Upper lobe of left lung (tissue), 6 donors: ENCODE data around the gene LBHD1. TPM values are rescaled to one million over a fixed set of nuclear protein-coding genes. Genes with fewer than 3 reads are reported as not detected.
"Not testable (repeated sequence)": the region's sequence is repeated elsewhere in the genome, so short reads cannot be mapped to it uniquely, and the experiment has no call there.

Experiments
- ATAC-seq, 2 donors: fragments of 200-7000 bp; cut with Tn5 transposase; one replicate each; pipeline ENCODE4 v1.9.1; 2022; ENCODE audit warnings: mild to moderate bottlenecking in 2 of 2, moderate library complexity in 2 of 2; ENCODE audit not compliant: low FRiP score in 2 of 2
- DNase-seq, 2 donors: peaks; one replicate each; pipeline ENCODE4 v3.0.0-alpha.2; 2019 to 2020
- H3K27ac ChIP-seq, 4 donors: fragments of 200-600 bp; sonication (generic); one replicate each; pipeline ENCODE4 v1.5.1; 2016 to 2019
- H3K27me3 ChIP-seq, 4 donors: fragments of 200-600 bp; sonication (generic); one replicate each; pipeline ENCODE4 v1.5.1; 2017 to 2019
- H3K36me3 ChIP-seq, 4 donors: fragments of 200-600 bp; sonication (generic); one replicate each; pipeline ENCODE4 v1.5.1; 2016 to 2019
- H3K4me1 ChIP-seq, 4 donors: fragments of 200-600 bp; sonication (generic); one replicate each; pipeline ENCODE4 v1.5.1; 2018 to 2019
- H3K4me3 ChIP-seq, 4 donors: fragments of 200-600 bp; sonication (generic); one replicate each; pipeline ENCODE4 v1.5.1; 2017 to 2019; ENCODE audit warnings: mild to moderate bottlenecking in 2 of 4, moderate library complexity in 1 of 4
- H3K9me3 ChIP-seq, 4 donors: fragments of 200-600 bp; sonication (generic); one replicate each; pipeline ENCODE4 v1.5.1; 2018 to 2019
- EP300 ChIP-seq, 4 donors: sonication (generic); formaldehyde crosslinking; IDR thresholded peaks; one replicate each; pipeline ENCODE4 v1.5.1; 2017; ENCODE audit warnings: antibody characterized with exemption in 4 of 4, control low read depth in 2 of 4
- POLR2A ChIP-seq, 4 donors: fragments of 450-650 bp; IDR thresholded peaks; one replicate each; pipeline ENCODE4 v1.5.1; 2016 to 2017; ENCODE audit warnings: antibody characterized with exemption in 4 of 4, mild to moderate bottlenecking in 2 of 4
- POLR2AphosphoS5 ChIP-seq, 2 donors: sonication (generic); formaldehyde crosslinking; IDR thresholded peaks; one replicate each; pipeline ENCODE4 v1.5.1; 2017; ENCODE audit warnings: antibody characterized with exemption in 2 of 2
- WGBS, 2 donors: methylation state at CpG; one replicate each; pipeline ENCODE4 v1.1.5; 2017 to 2018; 5-methylcytosine and 5-hydroxymethylcytosine counted together
- total RNA-seq, 6 donors: library from RNA; depleted of rRNA in 4 of 6; stranded (reverse); fragments of >200 nt in 4 of 6; gene quantifications; one replicate each; pipeline versions ENCODE4 v1.1.0 to v1.2.1, GENCODE V29; 2016 to 2021
- TF ChIP-seq, protein P1 (sequence below), 6 experiments: fragments of 450-650 bp in 4 of 6; fragments of 200-600 bp in 2 of 6; sonication (generic) in 2 of 6; IDR thresholded peaks; one replicate each; pipeline ENCODE4 v1.5.1; 2016 to 2019; ENCODE audit warnings: antibody characterized with exemption in 6 of 6
- donor health status: DM: no; HTN: no; CAD: no; lungs with moderate emphysema.
- donor health status: DM: no; HTN: yes; CAD: no; lungs with severe emphysema.

Gene LBHD1
- total RNA-seq, 6 donors from 2014 or later, result 3.6 to 19.9 (median 6.8) TPM

DNA sequence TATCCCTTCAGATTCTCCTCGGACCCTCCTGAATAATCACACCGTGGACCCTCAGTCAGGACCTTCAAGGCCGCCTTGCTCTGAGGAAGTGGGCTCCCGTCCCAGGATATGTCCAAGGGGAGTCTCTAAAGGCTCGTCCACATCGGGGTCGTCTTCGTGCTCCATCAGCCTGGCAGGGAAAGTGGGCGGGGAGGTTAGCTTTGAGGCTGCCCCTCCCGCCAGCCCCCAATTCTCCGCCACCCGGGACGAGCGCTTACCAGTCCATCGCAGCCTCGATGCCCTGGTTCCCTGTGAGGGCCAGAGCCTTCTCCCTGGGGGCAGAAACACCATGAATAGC is 6.3 kb upstream of the LBHD1 start:
- peaks cover 16 to 44% (median 24%) of the 10 kb centered on the region in 4 donors for H3K4me1 ChIP-seq
- TF ChIP-seq EP300 (IDR thresholded peaks at IDR 0.05) (no peak), POLR2AphosphoS5 (IDR thresholded peaks at IDR 0.05) (no peak), POLR2A (IDR thresholded peaks at IDR 0.05) (no peak)
- TF ChIP-seq, protein P1, sequence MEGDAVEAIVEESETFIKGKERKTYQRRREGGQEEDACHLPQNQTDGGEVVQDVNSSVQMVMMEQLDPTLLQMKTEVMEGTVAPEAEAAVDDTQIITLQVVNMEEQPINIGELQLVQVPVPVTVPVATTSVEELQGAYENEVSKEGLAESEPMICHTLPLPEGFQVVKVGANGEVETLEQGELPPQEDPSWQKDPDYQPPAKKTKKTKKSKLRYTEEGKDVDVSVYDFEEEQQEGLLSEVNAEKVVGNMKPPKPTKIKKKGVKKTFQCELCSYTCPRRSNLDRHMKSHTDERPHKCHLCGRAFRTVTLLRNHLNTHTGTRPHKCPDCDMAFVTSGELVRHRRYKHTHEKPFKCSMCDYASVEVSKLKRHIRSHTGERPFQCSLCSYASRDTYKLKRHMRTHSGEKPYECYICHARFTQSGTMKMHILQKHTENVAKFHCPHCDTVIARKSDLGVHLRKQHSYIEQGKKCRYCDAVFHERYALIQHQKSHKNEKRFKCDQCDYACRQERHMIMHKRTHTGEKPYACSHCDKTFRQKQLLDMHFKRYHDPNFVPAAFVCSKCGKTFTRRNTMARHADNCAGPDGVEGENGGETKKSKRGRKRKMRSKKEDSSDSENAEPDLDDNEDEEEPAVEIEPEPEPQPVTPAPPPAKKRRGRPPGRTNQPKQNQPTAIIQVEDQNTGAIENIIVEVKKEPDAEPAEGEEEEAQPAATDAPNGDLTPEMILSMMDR (IDR thresholded peaks at IDR 0.05), result no peak
- H3K4me3 ChIP-seq, result peak overlapping the region; percentile 79 to 95 (median 88)
- peaks cover 2 to 41% (median 15%) of the 10 kb centered on the region in 4 donors for H3K36me3 ChIP-seq
- H3K27me3 ChIP-seq, result no peaks in the 10 kb centered on the region
- no peak for DNase-seq
- H3K9me3 ChIP-seq, result no peaks in the 10 kb centered on the region
- peak overlapping the region; percentile 88 to 96 (median 92) for H3K27ac ChIP-seq
- WGBS, 2 donors, result 3 to 14% methylated on average over 2 to 16 of the region's 16 CpGs
- no peak for ATAC-seq

DNA sequence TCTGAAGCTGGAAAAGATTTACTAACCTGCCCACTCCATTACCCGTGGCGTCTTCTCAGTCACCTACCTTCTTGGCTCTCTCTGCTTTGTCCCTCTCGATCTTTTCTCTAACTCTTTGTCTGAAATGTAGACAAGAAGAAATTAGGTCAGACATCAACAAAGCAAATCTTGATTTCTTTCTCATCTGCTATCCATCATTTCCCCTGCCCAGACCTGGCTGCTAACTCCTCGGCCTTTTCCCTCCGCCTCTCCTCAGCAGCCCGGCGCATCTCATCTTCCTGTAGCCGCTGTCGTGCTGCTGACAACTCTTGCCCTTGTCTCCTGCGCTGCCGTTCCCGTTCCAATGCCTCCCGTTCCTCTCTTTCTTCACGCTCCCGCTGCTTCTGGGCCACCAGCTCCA is 5.6 kb upstream of the LBHD1 start:
- H3K4me3 ChIP-seq, result peak overlapping the region in 1 of 4 donors; percentile 85
- peak overlapping the region in 2 of 4 donors; percentile 93 to 96 for H3K27ac ChIP-seq
- H3K9me3 ChIP-seq, result no peaks in the 10 kb centered on the region
- H3K27me3 ChIP-seq, result no peaks in the 10 kb centered on the region
- no peak for TF ChIP-seq POLR2A (IDR thresholded peaks at IDR 0.05)
- TF ChIP-seq EP300 (IDR thresholded peaks at IDR 0.05), result no peak
- no peak for TF ChIP-seq POLR2AphosphoS5 (IDR thresholded peaks at IDR 0.05)
- TF ChIP-seq, protein P1 (IDR thresholded peaks at IDR 0.05), result no peak
- 79 to 87% methylated on average over 15 of the region's 15 CpGs for WGBS, 2 donors
- H3K4me1 ChIP-seq, result peaks cover 23 to 51% (median 30%) of the 10 kb centered on the region in 4 donors
- H3K36me3 ChIP-seq, result peaks cover 2 to 44% (median 15%) of the 10 kb centered on the region in 4 donors
- DNase-seq, result no peak
- ATAC-seq, result no peak

DNA sequence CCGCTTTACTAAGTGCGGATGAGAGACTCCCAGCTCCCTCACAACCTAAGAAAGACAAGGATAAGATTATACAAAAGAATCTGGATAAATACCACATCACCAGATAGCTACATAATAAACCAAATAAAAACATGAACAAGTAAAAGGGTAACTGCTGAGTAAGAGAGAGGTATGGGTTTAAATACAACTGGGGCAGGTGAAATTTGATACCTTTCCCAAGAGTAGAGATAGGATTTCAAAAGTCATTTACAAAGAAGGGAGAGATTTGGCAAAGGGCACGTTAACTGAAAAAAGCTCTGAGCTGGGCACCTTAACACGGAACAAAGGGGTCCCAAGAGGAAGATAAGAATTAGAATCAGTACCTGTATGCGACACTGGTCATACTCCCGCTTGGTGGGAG is 5.1 kb upstream of the LBHD1 start:
- TF ChIP-seq, protein P1 (IDR thresholded peaks at IDR 0.05), result no peak
- no peak for TF ChIP-seq POLR2AphosphoS5 (IDR thresholded peaks at IDR 0.05)
- no peak for TF ChIP-seq POLR2A (IDR thresholded peaks at IDR 0.05)
- no peak for TF ChIP-seq EP300 (IDR thresholded peaks at IDR 0.05)
- no peaks in the 10 kb centered on the region for H3K9me3 ChIP-seq
- H3K4me3 ChIP-seq, result no peak overlapping the region
- no peaks in the 10 kb centered on the region for H3K27me3 ChIP-seq
- peaks cover 2 to 44% (median 15%) of the 10 kb centered on the region in 4 donors for H3K36me3 ChIP-seq
- DNase-seq, result no peak
- ATAC-seq, result no peak
- no peak overlapping the region for H3K27ac ChIP-seq
- WGBS, 2 donors, result 87 to 89% methylated on average over 6 of the region's 6 CpGs
- peaks cover 28 to 56% (median 35%) of the 10 kb centered on the region in 4 donors for H3K4me1 ChIP-seq

DNA sequence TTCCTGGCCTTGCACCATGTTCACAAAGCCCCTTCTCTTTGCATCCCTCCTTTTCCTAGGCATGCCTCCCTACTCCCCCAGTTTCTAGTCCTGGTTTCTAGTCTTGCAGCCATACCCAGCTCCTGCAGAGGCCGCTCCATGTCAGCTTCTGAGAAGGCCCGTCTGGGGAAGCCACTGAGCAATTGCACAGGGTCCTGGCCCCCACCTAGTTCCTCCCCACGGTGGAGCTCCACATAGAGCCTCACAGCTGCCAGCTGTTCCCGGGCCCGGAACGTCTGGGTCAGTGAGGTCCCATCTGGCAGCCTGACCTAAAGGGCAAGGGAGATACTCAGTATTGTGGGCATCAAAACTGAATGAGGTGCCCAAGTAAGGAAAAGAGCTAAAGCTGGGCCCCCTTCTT is 4.6 kb upstream of the LBHD1 start:
- peaks cover 29 to 58% (median 35%) of the 10 kb centered on the region in 4 donors for H3K4me1 ChIP-seq
- H3K36me3 ChIP-seq, result peaks cover 2 to 44% (median 15%) of the 10 kb centered on the region in 4 donors
- WGBS, 2 donors, result 54 to 66% methylated on average over 5 to 6 of the region's 6 CpGs
- no peaks in the 10 kb centered on the region for H3K9me3 ChIP-seq
- no peaks in the 10 kb centered on the region for H3K27me3 ChIP-seq
- DNase-seq (no peak), ATAC-seq (no peak)
- H3K27ac ChIP-seq, result peak overlapping the region in 1 of 4 donors; percentile 11
- H3K4me3 ChIP-seq, result no peak overlapping the region
- TF ChIP-seq POLR2AphosphoS5 (IDR thresholded peaks at IDR 0.05) (no peak), POLR2A (IDR thresholded peaks at IDR 0.05) (no peak), EP300 (IDR thresholded peaks at IDR 0.05) (no peak)
- TF ChIP-seq, protein P1 (IDR thresholded peaks at IDR 0.05), result no peak

DNA sequence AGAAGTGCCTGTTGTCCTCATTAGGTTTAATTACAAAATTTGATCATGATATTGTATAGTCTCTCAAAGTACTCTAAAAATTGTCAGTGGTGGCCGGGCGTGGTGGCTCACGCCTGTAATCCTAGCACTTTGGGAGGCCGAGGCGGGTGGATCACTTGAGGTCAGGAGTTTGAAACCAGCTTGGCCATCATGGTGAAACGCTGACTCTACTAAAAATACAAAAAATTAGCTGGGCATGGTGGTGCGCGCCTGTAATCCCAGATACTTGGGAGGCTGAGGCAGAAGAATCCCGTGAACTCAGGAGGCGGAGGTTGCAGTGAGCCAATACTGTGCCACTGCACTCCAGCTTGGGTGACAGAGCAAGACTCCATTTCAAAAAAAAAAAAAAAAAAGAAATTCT is 3.3 kb upstream of the LBHD1 start:
- Histone ChIP-seq H3K4me1 (peaks cover 31 to 58% (median 38%) of the 10 kb centered on the region in 4 donors), H3K36me3 (peaks cover 2 to 44% (median 15%) of the 10 kb centered on the region in 4 donors)
- not testable (repeated sequence) for H3K27ac ChIP-seq

More for the DNA sequence above, 3.3 kb upstream of the LBHD1 start:
- H3K4me3 ChIP-seq, H3K9me3 ChIP-seq, ATAC-seq, H3K27me3 ChIP-seq, DNase-seq: not testable (repeated sequence)
- 95 to 96% methylated on average over 10 of the region's 10 CpGs for WGBS, 2 donors
